SK-N-SH treated with all-trans-retinoic acid at 6 μM for 48 hours (cell line): Measurements from ENCODE around the gene GPC6.

Experiments
- ATAC-seq: fragments of 200-7000 bp; cut with Tn5 transposase; 3 replicates; pipeline ENCODE4 v1.9.1; 2020; ENCODE audit warnings: mild to moderate bottlenecking, moderate library complexity
- ARNTL ChIP-seq: fragments of 450-650 bp; formaldehyde crosslinking; IDR thresholded peaks from 2 replicates; pipeline ENCODE4 v1.5.0; 2020; ENCODE audit warnings: low read depth, mild to moderate bottlenecking, moderate library complexity, borderline replicate concordance
- CREB5 ChIP-seq: fragments of 250-450 bp; sonication (Bioruptor Pico); IDR thresholded peaks from 2 replicates; pipeline ENCODE4 v1.5.1; 2020; ENCODE audit warnings: low read depth, mild to moderate bottlenecking, moderate library complexity
- CSRNP3 ChIP-seq: fragments of 250-450 bp; sonication (Bioruptor Pico); IDR thresholded peaks from 2 replicates; pipeline ENCODE4 v1.5.1; 2021; ENCODE audit warnings: mild to moderate bottlenecking, moderate library complexity
- ESRRG ChIP-seq: fragments of 250-450 bp; sonication (Bioruptor Pico); IDR thresholded peaks from 2 replicates; pipeline ENCODE4 v1.6.1; 2021; ENCODE audit warnings: mild to moderate bottlenecking
- GLIS3 ChIP-seq: fragments of 250-450 bp; sonication (Bioruptor Pico); IDR thresholded peaks from 2 replicates; pipeline ENCODE4 v1.5.0; 2020; ENCODE audit warnings: mild to moderate bottlenecking, moderate library complexity
- ISL1 ChIP-seq: fragments of 250-450 bp; sonication (Bioruptor Pico); IDR thresholded peaks from 2 replicates; pipeline ENCODE4 v2.1.2; 2022; ENCODE audit warnings: mild to moderate bottlenecking, moderate library complexity
- OSR1 ChIP-seq: fragments of 250-450 bp; sonication (Bioruptor Pico); IDR thresholded peaks from 2 replicates; pipeline ENCODE4 v1.8.0; 2022; ENCODE audit warnings: moderate library complexity, mild to moderate bottlenecking, inconsistent platforms
- POU6F1 ChIP-seq: fragments of 250-450 bp; sonication (Bioruptor Pico); IDR thresholded peaks from 2 replicates; pipeline ENCODE4 v1.8.0; 2021; ENCODE audit warnings: low read depth, mild to moderate bottlenecking, moderate library complexity, borderline replicate concordance
- PPARA ChIP-seq: fragments of 250-450 bp; sonication (Bioruptor Pico); IDR thresholded peaks from 2 replicates; pipeline ENCODE4 v1.5.0; 2020; ENCODE audit warnings: mild to moderate bottlenecking, borderline replicate concordance
- RARB ChIP-seq: fragments of 250-450 bp; sonication (Bioruptor Pico); IDR thresholded peaks from 2 replicates; pipeline ENCODE4 v1.8.0; 2021; ENCODE audit warnings: mild to moderate bottlenecking, moderate library complexity
- SNAI2 ChIP-seq: fragments of 250-450 bp; sonication (Bioruptor Pico); IDR thresholded peaks from 2 replicates; pipeline ENCODE4 v1.5.0; 2020; ENCODE audit warnings: mild to moderate bottlenecking, moderate library complexity
- TCF4 ChIP-seq: fragments of 250-450 bp; sonication (Bioruptor Pico); IDR thresholded peaks from 2 replicates; pipeline ENCODE4 v1.8.0; 2021; ENCODE audit warnings: mild to moderate bottlenecking, moderate library complexity, borderline replicate concordance
- TOX ChIP-seq: fragments of 250-450 bp; sonication (Bioruptor Pico); IDR thresholded peaks from 2 replicates; pipeline ENCODE4 v1.8.0; 2021; ENCODE audit warnings: mild to moderate bottlenecking, moderate library complexity, borderline replicate concordance
- ZC3H10 ChIP-seq: fragments of 250-450 bp; sonication (Bioruptor Pico); IDR thresholded peaks from 2 replicates; pipeline ENCODE4 v1.5.1; 2021; ENCODE audit warnings: mild to moderate bottlenecking, moderate library complexity
- ZFP3 ChIP-seq: fragments of 250-450 bp; sonication (Bioruptor Pico); IDR thresholded peaks from 2 replicates; pipeline ENCODE4 v1.5.0; 2020; ENCODE audit warnings: mild to moderate bottlenecking, moderate library complexity
- ZFP30 ChIP-seq: fragments of 450-650 bp; formaldehyde crosslinking; IDR thresholded peaks from 2 replicates; pipeline ENCODE4 v1.5.0; 2022; ENCODE audit warnings: mild to moderate bottlenecking, moderate library complexity
- ZNF565 ChIP-seq: fragments of 450-650 bp; formaldehyde crosslinking; conservative IDR thresholded peaks from 2 replicates; pipeline ENCODE4 v1.5.0; 2020; ENCODE audit warnings: low read depth, mild to moderate bottlenecking, moderate library complexity

Gene GPC6

GRCh38 chr13:94157705-94158218 lies 931.2 kb downstream of the GPC6 start:
- ATAC-seq, result no peak
- TF ChIP-seq ZC3H10 (no peak), ZFP30 (no peak), CSRNP3 (no peak), GLIS3 (CRISPR knock-in tag) (no peak)
- TF ChIP-seq, all 23 proteins: peak for 0

- no peak for ATAC-seq
Observed at GRCh38 chr13:94160875-94161274, 934.3 kb downstream of the GPC6 start.

GRCh38 chr13:94162289-94162688 lies 935.7 kb downstream of the GPC6 start:
- no peak for TF ChIP-seq ZC3H10
- no peak for TF ChIP-seq TCF4
- TF ChIP-seq TOX (CRISPR knock-in tag), result no peak
- TF ChIP-seq ESRRG (CRISPR knock-in tag), result no peak
- no peak for TF ChIP-seq ZNF565 (CRISPR knock-in tag)
- ATAC-seq, result no peak

More at GRCh38 chr13:94160875-94161274, 934.3 kb downstream of the GPC6 start:
- TF ChIP-seq GLIS3 (CRISPR knock-in tag), result no peak

GRCh38 chr13:94163535-94163934 lies 936.9 kb downstream of the GPC6 start:
- no peak for ATAC-seq
- TF ChIP-seq ZC3H10 (no peak), OSR1 (no peak), GLIS3 (CRISPR knock-in tag) (no peak), ZFP3 (CRISPR knock-in tag) (no peak)

- TF ChIP-seq ESRRG (CRISPR knock-in tag) (no peak), ZFP30 (no peak), ISL1 (CRISPR knock-in tag) (peak; percentile 42; the same call in 1 of the 2 replicates)
- no peak; the same call in 1 of the 3 replicates for ATAC-seq
Observed at GRCh38 chr13:94168783-94169453, 942.3 kb downstream of the GPC6 start.

GRCh38 chr13:94169454-94170144 lies 943.0 kb downstream of the GPC6 start:
- peak; percentile 38 for ATAC-seq
- TF ChIP-seq SNAI2 (CRISPR knock-in tag) (no peak), OSR1 (no peak), ZNF565 (CRISPR knock-in tag) (no peak), TOX (CRISPR knock-in tag) (no peak), ARNTL (CRISPR knock-in tag) (no peak), RARB (CRISPR knock-in tag) (no peak), ISL1 (CRISPR knock-in tag) (no peak), ZC3H10 (no peak), CREB5 (CRISPR knock-in tag) (no peak), TCF4 (no peak), POU6F1 (CRISPR knock-in tag) (no peak), GLIS3 (CRISPR knock-in tag) (no peak), ESRRG (CRISPR knock-in tag) (no peak), PPARA (CRISPR knock-in tag) (no peak)

- peak; percentile 49 for TF ChIP-seq ISL1 (CRISPR knock-in tag)
- TF ChIP-seq ARNTL (CRISPR knock-in tag), result no peak
- peak; percentile 99 for ATAC-seq
Observed at GRCh38 chr13:94170145-94170571, 943.6 kb downstream of the GPC6 start.
